ENCODE results near the gene PDHA1.

DNA sequence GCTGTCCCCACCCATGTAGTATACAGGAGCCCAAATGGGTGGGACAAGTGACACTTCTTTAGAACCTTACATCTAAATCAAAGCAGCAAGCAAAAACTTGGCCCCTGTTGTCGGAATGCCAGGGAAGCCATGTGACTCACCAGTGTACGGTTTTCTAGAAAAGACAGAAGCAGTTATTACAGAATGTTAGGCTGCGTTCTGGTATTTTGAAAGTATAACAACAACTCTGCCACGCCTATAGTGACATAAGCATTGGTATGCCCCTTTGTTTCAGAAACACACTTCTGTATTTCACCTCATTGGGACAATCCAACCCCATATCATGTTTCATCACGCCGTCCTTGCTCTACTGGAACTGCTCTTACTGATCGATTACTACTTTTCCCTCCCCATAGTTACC lies 14.8 kb downstream of the PDHA1 start:
- TF ChIP-seq, protein P1, sequence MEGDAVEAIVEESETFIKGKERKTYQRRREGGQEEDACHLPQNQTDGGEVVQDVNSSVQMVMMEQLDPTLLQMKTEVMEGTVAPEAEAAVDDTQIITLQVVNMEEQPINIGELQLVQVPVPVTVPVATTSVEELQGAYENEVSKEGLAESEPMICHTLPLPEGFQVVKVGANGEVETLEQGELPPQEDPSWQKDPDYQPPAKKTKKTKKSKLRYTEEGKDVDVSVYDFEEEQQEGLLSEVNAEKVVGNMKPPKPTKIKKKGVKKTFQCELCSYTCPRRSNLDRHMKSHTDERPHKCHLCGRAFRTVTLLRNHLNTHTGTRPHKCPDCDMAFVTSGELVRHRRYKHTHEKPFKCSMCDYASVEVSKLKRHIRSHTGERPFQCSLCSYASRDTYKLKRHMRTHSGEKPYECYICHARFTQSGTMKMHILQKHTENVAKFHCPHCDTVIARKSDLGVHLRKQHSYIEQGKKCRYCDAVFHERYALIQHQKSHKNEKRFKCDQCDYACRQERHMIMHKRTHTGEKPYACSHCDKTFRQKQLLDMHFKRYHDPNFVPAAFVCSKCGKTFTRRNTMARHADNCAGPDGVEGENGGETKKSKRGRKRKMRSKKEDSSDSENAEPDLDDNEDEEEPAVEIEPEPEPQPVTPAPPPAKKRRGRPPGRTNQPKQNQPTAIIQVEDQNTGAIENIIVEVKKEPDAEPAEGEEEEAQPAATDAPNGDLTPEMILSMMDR (IDR thresholded peaks at IDR 0.05; ENCODE audit: low read depth, low read length) = no peak
- no peak for TF ChIP-seq EZH2phosphoT487 (IDR thresholded peaks at IDR 0.05; ENCODE audit: low read depth)

Measured in OCI-LY3 (cell line).